Retinal pigment epithelial cell (primary cell): ENCODE data around the gene CTRB2.

Experiments
- DNase-seq: peaks from one replicate; pipeline ENCODE4 v3.0.0-alpha.2; 2010; ENCODE audit warnings: low read depth
- H3K4me3 ChIP-seq: 2 replicates; pipeline ENCODE4 v1.5.1; 2011; ENCODE audit warnings: mild to moderate bottlenecking, low read length, control low read depth, moderate library complexity
- TF ChIP-seq, protein P1 (sequence below): conservative IDR thresholded peaks from 2 replicates; pipeline ENCODE4 v1.5.1; 2011; ENCODE audit warnings: low read depth, low read length, control low read depth, inconsistent platforms

The CTRB2 gene

GRCh38 chr16:75181630-75182029, 25.3 kb downstream of the CTRB2 start:
- no peak overlapping the region for H3K4me3 ChIP-seq
- no peak for DNase-seq
- TF ChIP-seq, protein P1, sequence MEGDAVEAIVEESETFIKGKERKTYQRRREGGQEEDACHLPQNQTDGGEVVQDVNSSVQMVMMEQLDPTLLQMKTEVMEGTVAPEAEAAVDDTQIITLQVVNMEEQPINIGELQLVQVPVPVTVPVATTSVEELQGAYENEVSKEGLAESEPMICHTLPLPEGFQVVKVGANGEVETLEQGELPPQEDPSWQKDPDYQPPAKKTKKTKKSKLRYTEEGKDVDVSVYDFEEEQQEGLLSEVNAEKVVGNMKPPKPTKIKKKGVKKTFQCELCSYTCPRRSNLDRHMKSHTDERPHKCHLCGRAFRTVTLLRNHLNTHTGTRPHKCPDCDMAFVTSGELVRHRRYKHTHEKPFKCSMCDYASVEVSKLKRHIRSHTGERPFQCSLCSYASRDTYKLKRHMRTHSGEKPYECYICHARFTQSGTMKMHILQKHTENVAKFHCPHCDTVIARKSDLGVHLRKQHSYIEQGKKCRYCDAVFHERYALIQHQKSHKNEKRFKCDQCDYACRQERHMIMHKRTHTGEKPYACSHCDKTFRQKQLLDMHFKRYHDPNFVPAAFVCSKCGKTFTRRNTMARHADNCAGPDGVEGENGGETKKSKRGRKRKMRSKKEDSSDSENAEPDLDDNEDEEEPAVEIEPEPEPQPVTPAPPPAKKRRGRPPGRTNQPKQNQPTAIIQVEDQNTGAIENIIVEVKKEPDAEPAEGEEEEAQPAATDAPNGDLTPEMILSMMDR: no peak

DNA sequence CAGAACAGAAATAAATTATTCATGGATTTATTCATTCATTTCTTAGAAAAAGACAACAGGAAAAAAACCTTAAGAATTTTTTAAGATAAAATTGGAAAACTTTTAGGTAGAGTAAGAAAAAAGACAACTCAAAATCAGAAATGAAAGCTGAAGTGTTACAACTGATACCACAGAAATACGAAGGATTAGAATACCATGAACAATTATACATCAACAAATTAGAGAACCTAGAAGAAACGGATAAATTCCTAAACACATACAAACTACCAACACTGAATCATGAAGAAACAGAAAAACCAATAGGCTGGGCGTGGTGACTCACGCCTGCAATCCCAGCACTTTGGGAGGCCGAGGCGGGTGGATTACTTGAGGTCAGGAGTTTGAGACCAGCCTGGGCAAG, 27.8 kb downstream of the CTRB2 start:
- DNase-seq: no peak
- TF ChIP-seq, protein P1: no peak
- no peak overlapping the region for H3K4me3 ChIP-seq

GRCh38 chr16:75176926-75177325, 30.0 kb downstream of the CTRB2 start:
- DNase-seq: no peak

GRCh38 chr16:75175074-75175473, 31.9 kb downstream of the CTRB2 start:
- TF ChIP-seq, protein P1: no peak
- DNase-seq: no peak
- no peak overlapping the region for H3K4me3 ChIP-seq

More at GRCh38 chr16:75176926-75177325, 30.0 kb downstream of the CTRB2 start:
- no peak overlapping the region for H3K4me3 ChIP-seq
- TF ChIP-seq, protein P1: no peak

- no peak overlapping the region for H3K4me3 ChIP-seq
- TF ChIP-seq, protein P1: no peak
- no peak for DNase-seq
Observed at GRCh38 chr16:75172578-75172977, 34.4 kb downstream of the CTRB2 start.

DNA sequence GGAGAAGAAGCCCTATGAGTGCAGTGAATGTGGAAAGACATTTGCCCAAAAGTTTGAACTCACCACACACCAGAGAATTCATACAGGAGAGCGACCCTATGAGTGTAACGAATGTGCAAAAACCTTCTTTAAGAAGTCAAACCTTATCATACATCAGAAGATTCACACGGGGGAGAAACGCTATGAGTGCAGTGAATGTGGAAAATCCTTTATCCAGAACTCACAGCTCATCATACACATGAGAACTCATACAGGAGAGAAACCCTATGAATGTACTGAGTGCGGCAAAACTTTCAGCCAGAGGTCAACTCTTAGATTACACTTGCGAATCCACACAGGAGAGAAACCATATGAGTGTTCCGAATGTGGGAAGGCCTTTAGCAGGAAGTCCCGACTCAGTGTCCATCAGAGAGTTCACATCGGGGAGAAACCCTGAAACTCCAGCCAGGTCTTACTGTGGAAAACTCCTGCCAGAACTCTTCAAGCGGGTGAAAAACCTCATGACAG, 37.0 kb downstream of the CTRB2 start:
- no peak for DNase-seq
- TF ChIP-seq, protein P1: no peak
- no peak overlapping the region for H3K4me3 ChIP-seq

DNA sequence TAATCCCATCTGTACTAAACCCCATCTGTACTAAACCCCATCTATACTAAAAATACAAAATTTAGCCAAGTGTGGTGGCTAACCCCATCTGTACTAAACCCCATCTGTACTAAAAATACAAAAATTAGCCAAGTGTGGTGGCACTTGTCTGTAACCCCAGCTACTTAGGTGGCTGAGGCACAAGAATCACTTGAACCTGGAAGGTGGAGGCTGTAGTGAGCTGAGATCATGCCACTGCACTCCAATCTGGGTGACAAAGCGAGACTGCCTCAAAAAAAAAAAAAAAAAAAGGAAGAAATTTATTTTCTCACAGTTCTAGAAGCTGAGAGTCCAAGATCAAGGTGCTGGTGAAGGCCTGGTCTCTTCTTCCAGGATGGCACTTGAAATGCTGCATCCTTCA, 46.6 kb downstream of the CTRB2 start:
- H3K4me3 ChIP-seq: no peak overlapping the region
- no peak for DNase-seq
- TF ChIP-seq, protein P1: no peak
